IgD-negative memory B cell (primary cell): ENCODE results near the gene FITM2. TPM values are rescaled to one million over a fixed set of nuclear protein-coding genes. Genes with fewer than 3 reads are reported as not detected.

Source experiments
- polyA plus RNA-seq: library from polyadenylated mRNA; unstranded; fragments of 300-500 nt; fragmentation: Illumina TruSeq; gene quantifications from one replicate; pipeline ENCODE4 v1.2.3, GENCODE V29; 2021

The FITM2 gene
- polyA plus RNA-seq, 1 donor from 2014 or later, result 0.76 TPM

Other genes with a start within 250 kb of the FITM2 start
- gene JPH2, start 124.0 kb downstream of the FITM2 start, polyA plus RNA-seq, result not detected
- gene OSER1, start 100.4 kb downstream of the FITM2 start, polyA plus RNA-seq, result 82.1 TPM
- gene GDAP1L1, start 63.9 kb downstream of the FITM2 start, polyA plus RNA-seq, result not detected
- not detected for gene R3HDML, start 25.8 kb upstream of the FITM2 start, polyA plus RNA-seq
- gene HNF4A, start 44.5 kb upstream of the FITM2 start, polyA plus RNA-seq, result not detected
- 11.3 TPM for gene TTPAL, start 164.7 kb upstream of the FITM2 start, polyA plus RNA-seq
- gene SERINC3, start 210.9 kb upstream of the FITM2 start, polyA plus RNA-seq, result 91.5 TPM